Hepatic stellate cell (primary cell): ENCODE measurements around the gene BMP3.

Experiments
- DNase-seq: peaks from one replicate; pipeline ENCODE4 v3.0.0; 2011; ENCODE audit warnings: low spot score

BMP3 gene

DNA sequence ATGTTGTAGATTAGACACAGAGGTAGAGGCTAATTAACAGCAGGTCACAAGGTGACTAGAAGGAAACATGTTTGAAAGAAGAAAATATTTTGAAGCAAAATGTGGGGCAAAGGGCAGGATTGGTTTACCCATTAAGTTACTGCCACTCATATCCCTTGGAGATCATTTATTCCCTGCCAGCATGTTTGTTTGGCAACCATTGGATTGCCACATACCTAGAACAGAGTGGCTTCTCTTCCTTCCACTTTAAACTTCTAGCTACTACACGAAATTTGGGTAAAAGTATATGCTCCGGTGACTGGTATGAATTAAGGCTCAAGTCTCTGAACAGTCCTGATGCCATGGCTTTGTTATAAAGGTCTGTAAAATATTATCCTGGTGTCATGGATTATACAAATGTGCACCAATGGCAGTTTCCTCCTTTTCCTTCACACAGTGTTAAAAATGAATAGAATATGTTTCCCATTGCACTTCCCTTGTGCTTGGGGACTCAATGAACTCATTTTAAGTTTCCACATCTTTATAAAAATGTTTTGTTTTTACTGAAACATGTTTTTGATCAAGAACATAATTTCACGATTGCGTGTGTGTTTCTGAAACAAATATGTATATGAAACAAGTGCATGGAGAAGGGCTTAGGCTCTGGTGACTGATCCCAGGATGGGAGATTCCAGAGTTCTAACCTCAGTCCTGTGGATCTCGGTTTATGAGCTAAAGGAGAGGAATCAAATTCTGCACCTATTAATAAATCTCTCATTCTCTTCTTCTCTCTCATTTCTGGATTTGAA is 12.3 kb downstream of the BMP3 start:
- no peak for DNase-seq

DNA sequence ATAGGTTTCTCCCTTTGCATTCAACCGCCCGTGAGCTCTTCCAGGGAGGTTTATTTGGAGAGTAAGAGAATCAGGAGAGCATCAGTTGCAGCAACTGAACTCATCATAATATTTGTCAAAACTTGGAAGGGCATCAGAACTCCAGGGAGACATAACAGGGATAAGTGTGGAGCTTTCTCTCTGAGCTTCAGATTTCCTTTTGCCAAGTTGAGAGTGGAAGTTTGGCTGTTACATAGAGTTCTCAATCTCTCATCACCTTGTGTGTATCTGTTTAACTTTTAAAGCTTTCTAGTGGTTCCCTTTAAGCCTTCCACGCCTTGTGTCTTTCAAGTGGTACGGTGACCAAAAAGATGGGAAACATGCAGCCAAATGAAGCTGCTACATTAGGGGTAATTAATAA is 18.8 kb downstream of the BMP3 start:
- no peak for DNase-seq

DNA sequence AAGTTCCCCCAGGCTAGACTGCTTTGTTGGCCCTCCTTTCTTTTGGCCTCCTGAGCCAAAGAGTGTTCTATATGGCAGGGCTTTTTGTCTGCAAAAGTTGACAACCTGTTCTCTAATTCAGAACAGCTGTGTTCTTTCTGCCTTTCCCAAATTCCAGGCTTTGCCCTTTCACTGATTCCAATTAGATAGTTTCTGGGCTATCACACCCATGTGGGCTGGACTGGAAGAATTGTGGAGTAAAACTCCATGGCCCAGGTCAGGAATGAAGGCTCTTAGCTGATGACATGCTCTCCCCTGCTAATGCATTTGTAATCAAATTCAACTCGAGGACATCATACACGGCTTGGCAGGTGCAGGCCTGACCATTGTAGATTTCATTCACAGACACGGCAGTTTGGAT is 19.4 kb downstream of the BMP3 start:
- DNase-seq: no peak

DNA sequence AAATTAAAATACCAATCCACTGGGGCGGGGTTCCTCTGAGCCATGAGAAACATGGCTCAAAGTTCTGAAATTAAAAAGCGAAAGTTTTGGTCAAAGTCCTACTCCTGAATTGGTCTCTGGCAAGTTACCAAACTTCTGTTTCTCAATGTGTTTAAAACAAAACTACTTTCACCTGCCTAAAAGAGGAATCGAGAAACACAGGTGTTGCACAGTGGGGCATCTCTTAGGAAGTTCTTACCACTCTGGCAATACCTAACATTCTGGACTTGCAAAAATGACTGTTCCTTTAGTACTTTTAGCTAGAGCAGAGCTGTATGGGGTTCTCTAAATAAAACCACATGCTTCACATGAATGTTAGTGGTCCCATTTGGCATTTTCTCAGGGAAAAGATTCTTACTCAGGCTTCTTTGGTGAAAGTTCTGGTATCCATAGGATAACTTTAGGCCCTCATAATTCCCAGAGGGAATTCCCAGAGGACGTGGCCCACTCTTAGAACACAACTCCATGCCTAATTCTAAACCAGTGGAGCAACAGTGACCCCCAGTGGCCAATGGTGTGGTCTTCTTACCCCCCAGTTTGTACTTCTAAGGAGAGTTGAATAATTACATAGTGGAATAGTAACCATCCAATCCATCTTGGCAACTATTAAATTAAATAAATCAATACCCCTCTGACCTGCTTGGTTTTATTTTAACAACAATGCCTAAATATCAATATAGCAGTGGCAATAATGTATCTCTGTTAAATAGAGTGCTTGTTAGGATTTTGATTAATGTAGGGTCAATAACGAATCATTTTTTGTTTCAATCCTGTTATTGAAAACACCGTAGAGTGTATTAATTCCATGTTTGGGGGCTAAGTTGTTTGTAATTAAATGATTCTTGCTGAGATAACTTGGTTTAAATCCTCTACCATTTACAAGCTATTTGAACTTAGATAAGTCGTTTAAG is 21.9 kb downstream of the BMP3 start:
- no peak for DNase-seq

DNA sequence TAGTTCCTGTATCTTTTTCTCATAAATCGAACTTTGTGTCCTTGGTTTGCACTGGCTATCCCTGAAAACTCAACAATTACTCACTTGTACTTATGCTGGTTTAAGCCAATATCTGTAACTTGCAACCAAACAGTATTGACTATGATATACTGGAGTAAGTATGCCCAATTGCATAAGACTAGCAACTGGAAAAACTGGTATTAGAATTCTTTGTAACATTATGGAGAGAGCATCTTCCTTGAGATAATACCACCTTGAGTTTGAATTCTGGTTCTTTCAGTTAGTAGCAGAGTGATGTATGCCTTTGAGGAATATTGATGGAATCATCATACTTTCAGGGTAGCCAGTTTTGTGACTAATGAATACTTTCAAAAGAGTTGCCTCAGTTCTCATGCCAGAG is 28.1 kb downstream of the BMP3 start:
- DNase-seq: no peak

DNA sequence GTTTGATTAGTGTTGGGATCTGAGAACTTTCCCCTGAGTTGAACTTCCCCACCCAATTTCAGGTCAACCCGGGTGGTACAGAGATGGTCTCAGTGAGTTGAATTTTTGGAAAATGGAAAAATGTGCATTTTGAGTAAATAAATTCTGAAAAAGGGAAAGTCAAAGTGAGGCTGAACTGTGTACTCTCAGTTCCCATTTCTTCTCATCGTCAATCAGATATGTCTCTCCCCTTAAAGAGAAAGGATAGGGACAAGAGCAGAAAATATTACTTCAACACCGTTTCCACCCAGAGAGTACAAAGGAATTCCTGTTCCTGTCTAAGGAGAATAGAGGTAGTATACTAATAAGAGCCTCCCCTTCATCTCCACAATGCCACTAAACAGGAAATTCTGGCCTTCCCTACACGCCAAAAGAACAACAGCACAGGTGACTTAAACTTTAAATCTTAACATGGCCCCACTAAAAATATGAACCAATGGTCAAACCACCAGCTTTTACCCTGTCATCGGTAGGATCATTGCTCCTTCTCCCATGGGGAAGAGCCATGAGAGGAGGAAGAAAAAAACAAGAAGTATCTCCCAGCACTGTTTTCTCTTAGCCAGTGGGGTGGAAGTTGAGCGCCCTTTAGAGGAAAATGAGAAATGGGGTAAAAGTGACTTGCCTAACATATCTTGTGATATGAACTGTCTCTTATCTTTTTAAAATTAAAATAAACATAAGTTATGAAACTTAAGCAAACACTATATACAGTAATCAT is 30.3 kb downstream of the BMP3 start:
- DNase-seq: no peak

DNA sequence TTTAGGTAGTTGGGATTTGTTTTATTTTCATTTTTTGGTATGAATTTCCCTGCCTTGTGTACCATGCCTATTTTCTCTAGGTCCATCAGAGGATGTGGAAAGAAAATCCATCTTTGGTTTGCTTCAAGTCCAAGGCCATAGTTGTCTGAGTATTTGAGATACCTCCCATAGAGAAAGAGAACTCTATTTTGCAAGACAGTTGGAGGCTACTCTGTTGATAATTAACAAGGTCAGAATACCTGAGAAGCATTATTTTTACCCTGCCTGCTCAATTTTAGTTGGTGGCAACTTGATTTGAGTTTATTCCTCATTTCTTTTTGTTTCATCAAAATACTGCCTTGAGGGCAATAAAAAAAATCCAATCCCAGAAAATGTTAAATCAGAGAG is 30.8 kb downstream of the BMP3 start:
- DNase-seq: no peak

DNA sequence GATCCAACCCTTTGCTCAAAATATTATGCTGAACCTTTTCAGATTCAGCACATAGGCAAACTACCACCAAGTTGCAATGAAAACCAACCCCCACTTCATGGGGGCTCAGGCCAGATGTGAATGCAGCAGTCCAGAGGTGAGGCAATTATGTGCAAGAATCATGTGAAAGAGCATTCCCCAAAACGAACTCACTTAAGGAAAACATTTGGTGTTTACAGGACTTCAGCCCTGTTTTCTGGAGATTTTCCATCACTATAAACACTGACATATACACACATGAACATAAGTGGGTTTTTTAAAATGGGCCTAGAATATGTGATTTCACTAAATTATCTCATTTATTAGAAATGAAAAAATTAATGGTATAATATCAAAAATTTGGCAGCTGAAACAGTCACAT is 31.5 kb downstream of the BMP3 start:
- DNase-seq: no peak

DNA sequence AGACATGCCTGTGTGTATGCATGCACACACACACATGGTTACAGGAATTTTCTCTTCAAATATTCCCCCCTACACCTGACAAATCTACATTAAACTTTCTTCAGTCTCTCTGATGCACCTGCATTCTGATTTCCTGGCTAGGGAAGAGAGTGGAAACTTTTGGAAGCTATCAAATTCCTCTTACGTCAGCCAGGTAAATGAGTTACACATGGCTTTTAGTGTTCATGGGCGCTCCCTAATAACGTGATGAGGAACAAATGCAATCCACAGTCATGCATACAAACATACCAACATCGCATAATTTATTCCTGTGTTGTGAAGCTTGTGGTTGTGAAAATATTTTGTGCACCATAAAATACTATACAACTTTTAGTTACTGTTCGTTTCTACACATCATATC is 34.9 kb downstream of the BMP3 start:
- DNase-seq: no peak

DNA sequence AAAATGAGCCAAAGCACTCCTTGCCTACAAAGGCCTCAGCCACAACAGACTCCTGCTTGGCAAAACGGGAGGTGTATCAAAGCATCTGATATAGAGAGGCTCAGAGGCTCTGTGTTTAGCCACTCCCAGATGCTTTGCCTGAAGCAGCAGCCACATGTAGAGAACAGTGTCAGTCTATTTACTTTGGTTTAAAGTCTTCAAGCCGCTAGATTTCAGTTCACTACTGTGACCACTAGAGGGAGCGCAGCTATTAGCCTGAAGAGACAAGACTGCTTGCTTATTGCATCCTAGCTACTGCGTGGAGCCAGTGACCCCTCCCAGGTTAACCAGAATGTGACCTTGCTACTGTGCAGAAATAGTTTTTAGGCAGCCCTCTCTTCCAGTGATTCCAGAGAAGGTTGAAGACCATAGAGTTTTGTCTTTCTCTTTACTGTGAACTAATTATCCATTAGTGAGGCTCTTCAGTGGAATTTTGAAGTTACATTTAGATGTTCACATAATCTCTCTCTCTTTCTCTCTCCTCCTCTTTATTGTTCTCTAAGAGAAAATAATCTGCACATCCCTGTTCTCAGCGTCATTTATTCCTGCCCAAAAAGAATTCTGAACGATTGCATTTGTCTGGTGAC is 39.3 kb downstream of the BMP3 start:
- DNase-seq: peak; percentile 7

DNA sequence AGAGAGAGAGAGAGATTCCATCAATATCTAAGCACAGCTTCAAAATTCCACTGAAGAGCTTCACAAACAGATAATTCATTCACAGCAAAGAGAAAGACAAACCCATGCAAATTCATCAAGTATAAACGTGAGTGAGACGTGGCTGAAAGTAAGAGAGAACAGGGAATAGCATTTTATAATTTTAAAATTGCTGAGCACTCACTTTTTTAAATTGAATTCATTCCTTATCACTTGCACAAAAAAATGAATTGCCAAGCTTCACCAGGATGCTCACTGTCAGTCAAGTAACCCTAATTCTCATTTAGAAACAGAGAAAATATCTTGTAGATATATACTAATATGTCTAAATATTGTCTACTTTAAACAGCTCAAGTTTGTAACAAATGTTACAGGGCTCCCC is 40.5 kb downstream of the BMP3 start:
- no peak for DNase-seq

DNA sequence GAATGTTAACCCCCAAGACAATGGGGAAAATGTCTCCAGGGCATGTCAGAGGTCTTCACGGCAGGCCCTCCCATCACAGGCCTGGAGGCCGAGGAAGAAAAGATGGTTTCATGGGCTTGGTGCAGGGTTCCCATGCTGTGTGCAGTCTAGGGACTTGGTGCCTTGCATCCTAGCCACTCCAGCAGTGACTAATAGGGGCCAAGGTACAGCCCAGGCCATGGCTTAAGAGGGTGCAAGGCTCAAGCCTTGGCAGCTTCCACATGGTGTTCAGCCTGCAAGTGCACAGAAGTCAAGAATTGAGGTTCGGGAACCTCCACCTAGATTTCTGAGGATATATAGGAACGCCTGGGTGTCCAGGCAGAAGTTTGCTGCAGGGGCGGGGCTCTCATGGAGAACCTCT is 50.6 kb downstream of the BMP3 start:
- no peak for DNase-seq

DNA sequence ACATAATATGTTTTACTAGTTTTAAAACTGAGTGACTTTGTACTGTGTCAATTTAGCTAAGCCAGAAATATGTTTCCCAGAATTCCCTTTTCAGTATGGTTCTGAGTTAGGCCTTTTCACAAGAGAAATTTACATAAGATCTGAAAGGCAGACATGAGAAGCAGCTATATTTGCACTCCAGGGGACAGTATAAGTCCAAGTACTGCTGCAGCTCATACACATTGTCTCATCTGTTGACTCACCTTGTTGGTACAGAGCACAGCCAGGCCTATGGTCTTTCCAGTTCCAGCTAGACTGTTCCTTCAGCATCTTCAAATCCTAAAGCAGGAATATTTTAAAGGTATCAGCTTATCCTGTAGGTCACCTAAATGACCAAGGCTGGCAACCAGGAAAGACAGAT is 53.5 kb downstream of the BMP3 start:
- DNase-seq: no peak

DNA sequence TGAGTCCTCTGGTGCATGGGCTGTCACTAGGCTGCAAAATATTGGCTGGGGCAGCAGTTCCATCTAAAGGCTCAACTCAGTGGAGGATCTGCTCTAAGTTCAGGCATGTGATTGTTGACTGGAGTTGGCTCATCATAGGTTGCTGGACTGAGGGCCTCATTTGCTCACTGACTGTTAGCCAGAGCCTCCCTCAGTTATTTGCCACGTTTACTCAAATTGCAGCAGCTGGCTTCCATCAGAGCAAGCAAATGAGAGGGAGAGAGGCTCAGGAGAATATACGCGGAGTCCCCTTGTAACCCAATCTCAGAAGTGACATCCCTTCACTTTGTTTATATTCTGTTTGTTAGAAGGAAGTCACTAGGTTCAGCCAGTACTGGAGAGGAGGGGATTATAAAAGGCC is 54.1 kb downstream of the BMP3 start:
- no peak for DNase-seq

DNA sequence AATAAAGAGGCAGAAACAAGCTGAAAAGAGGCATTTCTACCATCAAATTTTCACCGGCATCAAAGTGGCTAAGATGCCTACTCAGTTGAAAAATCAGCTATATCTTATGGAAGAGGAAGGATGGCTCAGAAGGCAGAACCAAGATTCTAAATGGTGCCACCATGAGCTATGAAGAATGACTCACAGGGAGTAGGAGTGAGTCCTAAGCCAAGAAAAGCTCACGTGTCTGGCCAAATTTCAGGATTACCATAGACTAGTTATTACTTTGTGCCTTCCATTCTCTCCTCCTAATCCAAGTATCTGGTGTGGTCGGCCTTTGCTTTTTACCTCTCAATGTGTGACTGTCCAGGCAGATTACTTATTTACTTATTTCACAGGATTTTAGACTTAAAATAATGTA is 54.8 kb downstream of the BMP3 start:
- DNase-seq: no peak

DNA sequence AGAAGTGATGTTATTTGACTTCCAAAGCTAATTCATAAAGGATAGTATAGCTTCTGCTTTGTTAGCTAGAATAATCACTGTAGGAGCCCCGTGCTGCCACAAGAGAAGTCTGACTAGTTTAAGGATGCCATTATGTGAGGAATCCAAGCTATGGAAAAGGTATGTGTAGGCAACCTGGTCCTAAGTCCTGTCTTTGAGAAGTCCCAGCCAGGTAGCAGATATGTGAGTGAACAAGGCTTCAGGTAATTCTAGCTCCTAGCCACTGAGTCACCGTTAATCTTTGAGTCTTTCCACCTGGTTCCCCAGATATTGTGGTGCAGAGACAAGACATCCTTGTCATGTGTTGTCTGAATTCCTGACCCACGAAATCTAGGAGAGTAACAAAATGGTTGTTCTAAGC is 55.5 kb downstream of the BMP3 start:
- DNase-seq: no peak

DNA sequence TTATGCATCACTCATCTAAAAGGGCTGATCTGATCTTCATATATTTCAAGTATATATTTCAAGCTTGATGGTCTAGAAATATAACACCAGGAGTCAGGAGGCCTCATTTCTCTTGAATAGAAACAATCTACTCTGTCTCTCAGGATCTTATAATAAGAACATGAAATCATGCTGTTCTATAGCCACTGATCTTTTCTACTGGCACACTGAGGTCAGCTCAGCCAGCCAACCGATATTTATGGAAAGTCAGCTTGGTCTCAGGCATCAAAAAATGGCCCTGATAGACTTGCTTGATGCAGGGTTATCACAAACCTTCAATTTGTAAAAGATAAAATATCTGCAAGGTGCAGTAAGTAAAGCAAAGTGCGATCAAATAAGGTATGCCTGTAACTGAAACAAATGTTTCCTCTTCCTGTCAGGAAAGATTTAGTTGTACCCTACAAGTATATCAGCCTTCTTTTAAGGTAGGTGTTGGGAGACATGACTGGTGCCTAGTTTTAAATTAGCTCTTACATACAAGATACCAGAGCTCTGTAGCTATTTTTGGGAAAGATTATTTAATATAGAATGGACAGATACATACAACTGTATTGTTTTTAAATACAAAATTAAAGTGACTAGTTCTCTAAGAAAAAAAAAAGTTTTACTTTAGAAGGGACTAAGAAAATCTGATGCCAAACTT is 63.4 kb downstream of the BMP3 start:
- DNase-seq: no peak

DNA sequence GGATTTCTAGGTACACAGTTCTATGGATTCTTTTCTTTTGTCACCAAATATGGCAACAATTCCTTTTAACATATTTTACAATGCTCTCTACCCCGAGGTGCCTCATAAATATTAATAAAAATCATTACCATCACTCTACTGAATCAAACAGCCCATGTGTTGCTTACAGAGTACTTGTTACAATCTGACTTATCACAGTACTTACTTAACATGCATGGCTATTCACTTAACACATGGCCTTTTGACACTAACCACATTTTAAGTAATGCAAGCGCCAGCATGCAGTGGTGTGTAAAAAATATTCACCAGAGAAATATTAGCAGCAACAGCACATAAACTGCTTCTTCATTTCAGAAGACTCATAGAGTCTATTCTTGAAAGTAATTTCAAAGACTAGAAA is 64.9 kb downstream of the BMP3 start:
- no peak for DNase-seq

DNA sequence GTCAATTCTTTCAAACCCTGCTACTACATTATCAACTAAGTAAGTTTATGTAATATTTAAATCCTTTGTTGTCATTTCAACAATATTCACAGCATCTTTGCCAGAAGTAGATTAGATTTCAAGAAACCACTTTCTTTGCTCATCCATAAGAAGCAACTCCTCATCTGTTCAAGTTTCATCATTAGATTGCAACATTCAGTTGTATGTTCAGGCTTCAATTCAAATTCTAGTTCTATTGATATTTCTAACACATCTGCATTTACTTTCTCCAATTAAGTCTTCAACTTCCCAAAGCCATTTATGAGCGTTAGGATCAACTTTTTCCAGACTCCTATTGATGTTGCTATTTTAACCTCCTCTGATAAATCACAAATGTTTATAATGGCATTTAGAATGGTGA is 66.1 kb downstream of the BMP3 start:
- DNase-seq: no peak

DNA sequence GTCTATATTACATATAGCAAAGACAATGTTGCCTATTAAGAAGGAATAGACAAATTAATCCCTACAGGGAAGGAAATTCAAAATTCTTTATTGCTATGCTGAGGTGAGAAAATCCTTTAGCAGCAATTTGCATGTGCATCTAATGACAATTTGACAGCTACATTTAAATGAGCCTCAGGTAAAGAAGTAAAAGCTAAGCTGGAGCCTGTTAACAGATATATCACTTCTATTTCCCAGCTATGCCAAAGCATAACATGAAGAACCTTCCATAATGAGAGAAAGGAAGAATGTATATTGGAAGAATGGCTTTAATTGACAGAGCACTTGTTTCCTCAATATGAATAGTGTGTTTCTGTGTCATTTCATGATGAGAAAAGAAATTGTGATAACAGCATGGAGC is 71.6 kb downstream of the BMP3 start:
- DNase-seq: no peak

DNA sequence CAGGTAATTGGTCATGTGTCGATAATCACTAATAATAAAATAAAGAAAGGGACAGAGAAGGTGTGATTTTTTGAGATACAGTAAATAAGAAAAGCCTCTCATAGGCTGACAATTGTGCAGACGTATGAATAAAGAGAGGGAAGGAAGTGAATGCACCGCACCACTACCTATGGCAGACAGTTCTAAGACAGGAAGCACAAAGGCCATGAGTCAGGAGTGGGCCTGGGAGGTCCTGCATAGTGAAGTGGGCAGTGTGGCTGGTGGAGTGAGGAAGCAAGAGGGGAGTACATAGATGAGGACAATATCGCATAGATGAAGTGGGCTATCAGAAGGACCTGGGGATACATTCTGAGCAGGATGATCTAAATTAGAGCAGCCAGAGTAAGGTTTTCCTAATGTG is 75.6 kb downstream of the BMP3 start:
- DNase-seq: no peak
